Measurements from ENCODE around the gene PIEZO1. TPM values are rescaled to one million over a fixed set of nuclear protein-coding genes. Genes with fewer than 3 reads are reported as not detected.
"Not testable (repeated sequence)": the region's sequence is repeated elsewhere in the genome, so short reads cannot be mapped to it uniquely, and the experiment has no call there.

PIEZO1 gene
- total and polyA plus RNA-seq, 10 donors = 145 to 385 (median 201) TPM

GRCh38 chr16:88669980-88670379, 115.0 kb downstream of the PIEZO1 start:
- H3K4me3 ChIP-seq = no peak overlapping the region
- intact Hi-C loops (cut with DNase I; ENCODE audit: low total_unique reads) = no loop called here
- TF ChIP-seq POLR2A (IDR thresholded peaks at IDR 0.05) (no peak), CTCF (IDR thresholded peaks at IDR 0.05 in 8 of 11, conservative IDR thresholded peaks at IDR 0.05 in 3 of 11) (no peak), POLR2AphosphoS5 (IDR thresholded peaks at IDR 0.05) (no peak)
- no peaks in the 10 kb centered on the region for H3K9me3 ChIP-seq
- H3K4me1 ChIP-seq = peaks cover 0 to 7% (median 7%) of the 10 kb centered on the region in 6 donors
- no peak for DNase-seq
- H3K36me3 ChIP-seq = peaks cover 0 to 34% (median 0%) of the 10 kb centered on the region in 6 donors
- no peak overlapping the region for H3K27ac ChIP-seq
- 81 to 96% (median 87%) methylated on average over 10 of the region's 10 CpGs for WGBS, 5 donors
- H3K27me3 ChIP-seq (replicated peaks in 1 of 7) = no peaks in the 10 kb centered on the region

- peaks cover 0 to 29% (median 0%) of the 10 kb centered on the region in 6 donors for H3K36me3 ChIP-seq
- H3K27me3 ChIP-seq (replicated peaks in 1 of 7); H3K27ac ChIP-seq; intact Hi-C loops (cut with DNase I; ENCODE audit: low total_unique reads); H3K4me3 ChIP-seq; DNase-seq; H3K9me3 ChIP-seq: not testable (repeated sequence)
- 93 to 96% (median 95%) methylated on average over 8 of the region's 8 CpGs for WGBS, 5 donors
- H3K4me1 ChIP-seq = peaks cover 2 to 12% (median 12%) of the 10 kb centered on the region in 6 donors
Measured at GRCh38 chr16:88669493-88669892, 115.5 kb downstream of the PIEZO1 start.

- Histone ChIP-seq H3K27me3 (replicated peaks in 1 of 7) (no peaks in the 10 kb centered on the region), H3K4me1 (peaks cover 10 to 25% (median 21%) of the 10 kb centered on the region in 6 donors), H3K9me3 (no peaks in the 10 kb centered on the region), H3K36me3 (peaks cover 0 to 18% (median 0%) of the 10 kb centered on the region in 6 donors), H3K4me3 (no peak overlapping the region), H3K27ac (no peak overlapping the region)
- no peak for TF ChIP-seq CTCF (IDR thresholded peaks at IDR 0.05 in 8 of 11, conservative IDR thresholded peaks at IDR 0.05 in 3 of 11)
- TF ChIP-seq POLR2A (IDR thresholded peaks at IDR 0.05) = no peak
- TF ChIP-seq POLR2AphosphoS5 (IDR thresholded peaks at IDR 0.05) = no peak
- intact Hi-C loops (cut with DNase I; ENCODE audit: low total_unique reads) = no loop called here
- WGBS, 5 donors = 69 to 83% (median 74%) methylated on average over 5 of the region's 5 CpGs
- no peak for DNase-seq
Measured at GRCh38 chr16:88667461-88667860, 117.6 kb downstream of the PIEZO1 start.

- H3K4me3 ChIP-seq = no peak overlapping the region
- H3K27ac ChIP-seq = no peak overlapping the region
- no peak for DNase-seq
- 82 to 96% (median 91%) methylated on average over 3 of the region's 3 CpGs for WGBS, 5 donors
- no peaks in the 10 kb centered on the region for H3K27me3 ChIP-seq (replicated peaks in 1 of 7)
- H3K4me1 ChIP-seq = peaks cover 16 to 44% (median 36%) of the 10 kb centered on the region in 6 donors
- intact Hi-C loops (cut with DNase I; ENCODE audit: low total_unique reads) = no loop called here
- H3K9me3 ChIP-seq = no peaks in the 10 kb centered on the region
- peaks cover 0 to 8% (median 0%) of the 10 kb centered on the region in 6 donors for H3K36me3 ChIP-seq
- TF ChIP-seq POLR2A (IDR thresholded peaks at IDR 0.05) (no peak), POLR2AphosphoS5 (IDR thresholded peaks at IDR 0.05) (no peak), CTCF (IDR thresholded peaks at IDR 0.05 in 8 of 11, conservative IDR thresholded peaks at IDR 0.05 in 3 of 11) (no peak)
Measured at GRCh38 chr16:88665570-88665969, 119.5 kb downstream of the PIEZO1 start.

Small RNA genes within 50 kb of the gene (microRNA-seq; reads per million reads assigned to microRNA genes)
- 0 to 0.35 (median 0) reads per million in 3 donors for gene MIR4722

Other genes with a start within 250 kb of the PIEZO1 start
- 10 to 100 TPM; 24.1 to 65.2 (median 53.6) TPM for gene ZC3H18, start 214.8 kb downstream of the PIEZO1 start, total RNA-seq
- gene ZC3H18, start 214.8 kb downstream of the PIEZO1 start, polyA plus RNA-seq = 10 to 100 TPM; 18.0 to 29.3 (median 18.3) TPM
- gene IL17C, start 146.6 kb downstream of the PIEZO1 start, total RNA-seq = 1 to 10 TPM in 1 of 7 donors, under 1 TPM in 1, not detected in 5; 0.82 to 1.2 TPM
- under 1 TPM; 0.39 to 0.64 (median 0.47) TPM for gene IL17C, start 146.6 kb downstream of the PIEZO1 start, polyA plus RNA-seq
- 100 to 1,000 TPM; 557 to 820 (median 628) TPM for gene CYBA, start 134.2 kb downstream of the PIEZO1 start, total RNA-seq
- gene CYBA, start 134.2 kb downstream of the PIEZO1 start, polyA plus RNA-seq = 100 to 1,000 TPM; 649 to 925 (median 917) TPM
- 10 to 100 TPM; 24.1 to 49.3 (median 35.1) TPM for gene MVD, start 122.1 kb downstream of the PIEZO1 start, total RNA-seq
- 10 to 100 TPM; 35.1 to 74.9 (median 57.3) TPM for gene MVD, start 122.1 kb downstream of the PIEZO1 start, polyA plus RNA-seq
- gene SNAI3, start 98.7 kb downstream of the PIEZO1 start, total RNA-seq = 1 to 10 TPM; 4.8 to 7.6 (median 6.0) TPM
- 1 to 10 TPM; 5.6 to 7.8 (median 7.1) TPM for gene SNAI3, start 98.7 kb downstream of the PIEZO1 start, polyA plus RNA-seq
- 100 to 1,000 TPM in 3 of 7 donors, 10 to 100 TPM in 4; 63.7 to 135 (median 99.1) TPM for gene RNF166, start 78.8 kb downstream of the PIEZO1 start, total RNA-seq
- 100 to 1,000 TPM in 1 of 3 donors, 10 to 100 TPM in 2; 55.7 to 132 (median 75.1) TPM for gene RNF166, start 78.8 kb downstream of the PIEZO1 start, polyA plus RNA-seq
- gene CTU2, start 78.7 kb downstream of the PIEZO1 start, total RNA-seq = 10 to 100 TPM in 4 of 7 donors, 1 to 10 TPM in 3; 7.2 to 28.2 (median 11.7) TPM
- 10 to 100 TPM; 16.6 to 24.5 (median 16.8) TPM for gene CTU2, start 78.7 kb downstream of the PIEZO1 start, polyA plus RNA-seq
- gene CDT1, start 18.6 kb upstream of the PIEZO1 start, total RNA-seq = 10 to 100 TPM in 2 of 7 donors, 1 to 10 TPM in 5; 1.5 to 17.2 (median 5.3) TPM
- gene CDT1, start 18.6 kb upstream of the PIEZO1 start, polyA plus RNA-seq = 1 to 10 TPM in 2 of 3 donors, under 1 TPM in 1; 1.00 to 3.9 (median 2.5) TPM
- 100 to 1,000 TPM in 3 of 7 donors, 10 to 100 TPM in 4; 84.1 to 112 (median 96.8) TPM for gene APRT, start 26.7 kb upstream of the PIEZO1 start, total RNA-seq
- gene APRT, start 26.7 kb upstream of the PIEZO1 start, polyA plus RNA-seq = 100 to 1,000 TPM; 187 to 259 (median 225) TPM
- 10 to 100 TPM; 37.6 to 71.6 (median 53.4) TPM for gene GALNS, start 71.7 kb upstream of the PIEZO1 start, total RNA-seq
- 10 to 100 TPM in 2 of 3 donors, 1 to 10 TPM in 1; 9.7 to 19.5 (median 11.1) TPM for gene GALNS, start 71.7 kb upstream of the PIEZO1 start, polyA plus RNA-seq
- gene TRAPPC2L, start 71.9 kb upstream of the PIEZO1 start, total RNA-seq = 10 to 100 TPM; 28.9 to 44.1 (median 38.6) TPM
- gene TRAPPC2L, start 71.9 kb upstream of the PIEZO1 start, polyA plus RNA-seq = 10 to 100 TPM; 55.0 to 87.5 (median 74.2) TPM
- gene PABPN1L, start 81.4 kb upstream of the PIEZO1 start, total RNA-seq = 1 to 10 TPM in 1 of 7 donors, under 1 TPM in 2, not detected in 4; 0.72 to 1.3 (median 0.85) TPM
- under 1 TPM; 0.26 to 0.67 (median 0.29) TPM for gene PABPN1L, start 81.4 kb upstream of the PIEZO1 start, polyA plus RNA-seq
- 10 to 100 TPM; 10.5 to 59.8 (median 56.3) TPM for gene CBFA2T3, start 192.0 kb upstream of the PIEZO1 start, total RNA-seq
- gene CBFA2T3, start 192.0 kb upstream of the PIEZO1 start, polyA plus RNA-seq = 10 to 100 TPM in 2 of 3 donors, 1 to 10 TPM in 1; 8.4 to 25.1 (median 14.3) TPM